Measurements from ENCODE around the gene PNMT. TPM values are rescaled to one million over a fixed set of nuclear protein-coding genes. Genes with fewer than 3 reads are reported as not detected.

Gene PNMT
- 6.8 TPM in 1 of 2 replicates, not detected in the other for total RNA-seq (2014; rRNA removed; shearing (Covaris generic); ENCODE audit: low replicate concordance)

GRCh38 chr17:39667945-39668924, at the start of gene PNMT:
Gene PNMT, plus strand, starts transcription at chr17:39668453. Its CDS starts 23 bp downstream, at chr17:39668476.
- no peaks in the 10 kb centered on the region for H3K36me3 ChIP-seq (ENCODE audit: insufficient read depth, low read length)
- no peaks in the 10 kb centered on the region; the same call in 1 of the 2 replicates for H4K20me1 ChIP-seq (ENCODE audit: insufficient read depth, low read depth, low read length)
- H2AFZ ChIP-seq (ENCODE audit: low read length), result no peak within 1 kb of the TSS; the same call in 1 of the 2 replicates
- peak within 1 kb of the TSS; percentile 58 for H3K4me2 ChIP-seq (ENCODE audit: low read depth, low read length, poor library complexity, severe bottlenecking)
- peak; percentile 87 for DNase-seq
- H3K27me3 ChIP-seq (ENCODE audit: low read length), result no peaks in the 10 kb centered on the region
- H3K79me2 ChIP-seq (ENCODE audit: low read length), result no peaks in the 10 kb centered on the region
- H3K27ac ChIP-seq (ENCODE audit: low read length), result no peak within 1 kb of the TSS
- H3K9me2 ChIP-seq (replicated peaks; ENCODE audit: insufficient read depth, low read length), result no peaks in the 10 kb centered on the region
- no peaks in the 10 kb centered on the region for H3K9me3 ChIP-seq (ENCODE audit: low read length)
- H3K4me3 ChIP-seq (ENCODE audit: low read length), result peak within 1 kb of the TSS; percentile 66; the same call in 1 of the 2 replicates
- H3K9ac ChIP-seq (ENCODE audit: low read length), result peak within 1 kb of the TSS; percentile 66
- H3K4me1 ChIP-seq (ENCODE audit: low read length), result peaks cover 26% of the 10 kb centered on the region

- Histone ChIP-seq H3K9me3 (ENCODE audit: low read length) (no peaks in the 10 kb centered on the region), H2AFZ (ENCODE audit: low read length) (peak overlapping the region; percentile 93)
These were observed 49.1 kb upstream of the PNMT start for GRCh38 chr17:39618956-39619785.

GRCh38 chr17:39619786-39620101, 48.5 kb upstream of the PNMT start:
- Histone ChIP-seq H3K4me3 (ENCODE audit: low read length) (no peak overlapping the region), H3K9me3 (ENCODE audit: low read length) (no peaks in the 10 kb centered on the region), H3K36me3 (ENCODE audit: insufficient read depth, low read length) (no peaks in the 10 kb centered on the region), H2AFZ (ENCODE audit: low read length) (no peak overlapping the region), H4K20me1 (ENCODE audit: insufficient read depth, low read depth, low read length) (no peaks in the 10 kb centered on the region), H3K27me3 (ENCODE audit: low read length) (0 out of 2 replicates have a peak, but pooled peaks cover 4% of the 10 kb centered on the region), H3K79me2 (ENCODE audit: low read length) (no peaks in the 10 kb centered on the region), H3K9me2 (replicated peaks; ENCODE audit: insufficient read depth, low read length) (no peaks in the 10 kb centered on the region), H3K27ac (ENCODE audit: low read length) (no peak overlapping the region), H3K9ac (ENCODE audit: low read length) (no peak overlapping the region), H3K4me2 (ENCODE audit: low read depth, low read length, poor library complexity, severe bottlenecking) (no peak overlapping the region), H3K4me1 (ENCODE audit: low read length) (peaks cover 44% of the 10 kb centered on the region)
- DNase-seq, result no peak

More at GRCh38 chr17:39618956-39619785, 49.1 kb upstream of the PNMT start:
- Histone ChIP-seq H3K79me2 (ENCODE audit: low read length) (no peaks in the 10 kb centered on the region), H3K36me3 (ENCODE audit: insufficient read depth, low read length) (no peaks in the 10 kb centered on the region), H3K4me2 (ENCODE audit: low read depth, low read length, poor library complexity, severe bottlenecking) (peak overlapping the region; percentile 99), H3K9ac (ENCODE audit: low read length) (peak overlapping the region; percentile 72), H3K4me1 (ENCODE audit: low read length) (peaks cover 44% of the 10 kb centered on the region), H3K27ac (ENCODE audit: low read length) (no peak overlapping the region), H3K27me3 (ENCODE audit: low read length) (0 out of 2 replicates have a peak, but pooled peaks cover 4% of the 10 kb centered on the region), H3K9me2 (replicated peaks; ENCODE audit: insufficient read depth, low read length) (no peaks in the 10 kb centered on the region), H3K4me3 (ENCODE audit: low read length) (peak overlapping the region; percentile 73; the same call in 1 of the 2 replicates), H4K20me1 (ENCODE audit: insufficient read depth, low read depth, low read length) (no peaks in the 10 kb centered on the region)
- DNase-seq, result no peak

GRCh38 chr17:39621523-39622379, 46.5 kb upstream of the PNMT start:
- Histone ChIP-seq H3K4me1 (ENCODE audit: low read length) (peaks cover 44% of the 10 kb centered on the region), H3K9me3 (ENCODE audit: low read length) (no peaks in the 10 kb centered on the region), H3K4me3 (ENCODE audit: low read length) (peak overlapping the region; percentile 67; the same call in 1 of the 2 replicates), H3K79me2 (ENCODE audit: low read length) (no peaks in the 10 kb centered on the region), H2AFZ (ENCODE audit: low read length) (peak overlapping the region; percentile 99), H3K9ac (ENCODE audit: low read length) (peak overlapping the region; percentile 73), H4K20me1 (ENCODE audit: insufficient read depth, low read depth, low read length) (no peaks in the 10 kb centered on the region), H3K36me3 (ENCODE audit: insufficient read depth, low read length) (no peaks in the 10 kb centered on the region), H3K27ac (ENCODE audit: low read length) (peak overlapping the region; percentile 73), H3K27me3 (ENCODE audit: low read length) (0 out of 2 replicates have a peak, but pooled peaks cover 4% of the 10 kb centered on the region), H3K9me2 (replicated peaks; ENCODE audit: insufficient read depth, low read length) (no peaks in the 10 kb centered on the region), H3K4me2 (ENCODE audit: low read depth, low read length, poor library complexity, severe bottlenecking) (peak overlapping the region; percentile 96)
- peak; percentile 95 for DNase-seq

- H3K9me2 ChIP-seq (replicated peaks; ENCODE audit: insufficient read depth, low read length), result no peaks in the 10 kb centered on the region
- peak; percentile 69 for DNase-seq
- H3K4me2 ChIP-seq (ENCODE audit: low read depth, low read length, poor library complexity, severe bottlenecking), result peak overlapping the region; percentile 96
- H3K9ac ChIP-seq (ENCODE audit: low read length), result peak overlapping the region; percentile 73
- peak overlapping the region; percentile 67; the same call in 1 of the 2 replicates for H3K4me3 ChIP-seq (ENCODE audit: low read length)
- no peaks in the 10 kb centered on the region for H3K36me3 ChIP-seq (ENCODE audit: insufficient read depth, low read length)
- H3K27ac ChIP-seq (ENCODE audit: low read length), result peak overlapping the region; percentile 73
- H4K20me1 ChIP-seq (ENCODE audit: insufficient read depth, low read depth, low read length), result no peaks in the 10 kb centered on the region
- no peaks in the 10 kb centered on the region for H3K79me2 ChIP-seq (ENCODE audit: low read length)
- peak overlapping the region; percentile 99 for H2AFZ ChIP-seq (ENCODE audit: low read length)
- H3K4me1 ChIP-seq (ENCODE audit: low read length), result peaks cover 40% of the 10 kb centered on the region
- 0 out of 2 replicates have a peak, but pooled peaks cover 4% of the 10 kb centered on the region for H3K27me3 ChIP-seq (ENCODE audit: low read length)
- no peaks in the 10 kb centered on the region for H3K9me3 ChIP-seq (ENCODE audit: low read length)
These were observed 45.8 kb upstream of the PNMT start for GRCh38 chr17:39622380-39623006.

GRCh38 chr17:39623356-39623950, 44.8 kb upstream of the PNMT start:
- peak; percentile 96 for DNase-seq
- Histone ChIP-seq H3K27me3 (ENCODE audit: low read length) (0 out of 2 replicates have a peak, but pooled peaks cover 4% of the 10 kb centered on the region), H4K20me1 (ENCODE audit: insufficient read depth, low read depth, low read length) (no peaks in the 10 kb centered on the region), H3K9ac (ENCODE audit: low read length) (peak overlapping the region; percentile 48), H3K36me3 (ENCODE audit: insufficient read depth, low read length) (no peaks in the 10 kb centered on the region), H3K4me2 (ENCODE audit: low read depth, low read length, poor library complexity, severe bottlenecking) (peak overlapping the region; percentile 66), H3K79me2 (ENCODE audit: low read length) (no peaks in the 10 kb centered on the region), H3K4me1 (ENCODE audit: low read length) (peaks cover 42% of the 10 kb centered on the region), H3K4me3 (ENCODE audit: low read length) (0 out of 2 replicates have a peak overlapping the region, but pooled peaks have one; percentile 50), H3K9me3 (ENCODE audit: low read length) (no peaks in the 10 kb centered on the region), H2AFZ (ENCODE audit: low read length) (peak overlapping the region; percentile 61; the same call in 1 of the 2 replicates), H3K9me2 (replicated peaks; ENCODE audit: insufficient read depth, low read length) (no peaks in the 10 kb centered on the region), H3K27ac (ENCODE audit: low read length) (no peak overlapping the region)

- Histone ChIP-seq H2AFZ (ENCODE audit: low read length) (no peak overlapping the region), H3K36me3 (ENCODE audit: insufficient read depth, low read length) (no peaks in the 10 kb centered on the region), H3K27ac (ENCODE audit: low read length) (no peak overlapping the region), H3K4me1 (ENCODE audit: low read length) (peaks cover 43% of the 10 kb centered on the region), H3K9me3 (ENCODE audit: low read length) (no peaks in the 10 kb centered on the region), H3K4me2 (ENCODE audit: low read depth, low read length, poor library complexity, severe bottlenecking) (peak overlapping the region; percentile 66), H3K9ac (ENCODE audit: low read length) (no peak overlapping the region), H3K9me2 (replicated peaks; ENCODE audit: insufficient read depth, low read length) (no peaks in the 10 kb centered on the region), H4K20me1 (ENCODE audit: insufficient read depth, low read depth, low read length) (no peaks in the 10 kb centered on the region), H3K4me3 (ENCODE audit: low read length) (no peak overlapping the region), H3K27me3 (ENCODE audit: low read length) (no peaks in the 10 kb centered on the region), H3K79me2 (ENCODE audit: low read length) (no peaks in the 10 kb centered on the region)
- DNase-seq, result no peak
These were observed 43.9 kb upstream of the PNMT start for GRCh38 chr17:39624313-39624712.

Measured in Karpas-422 (cell line).